Measurements from ENCODE around the gene TMEM179B.
"Not testable (repeated sequence)": the region's sequence is repeated elsewhere in the genome, so short reads cannot be mapped to it uniquely, and the experiment has no call there.

The TMEM179B gene

DNA sequence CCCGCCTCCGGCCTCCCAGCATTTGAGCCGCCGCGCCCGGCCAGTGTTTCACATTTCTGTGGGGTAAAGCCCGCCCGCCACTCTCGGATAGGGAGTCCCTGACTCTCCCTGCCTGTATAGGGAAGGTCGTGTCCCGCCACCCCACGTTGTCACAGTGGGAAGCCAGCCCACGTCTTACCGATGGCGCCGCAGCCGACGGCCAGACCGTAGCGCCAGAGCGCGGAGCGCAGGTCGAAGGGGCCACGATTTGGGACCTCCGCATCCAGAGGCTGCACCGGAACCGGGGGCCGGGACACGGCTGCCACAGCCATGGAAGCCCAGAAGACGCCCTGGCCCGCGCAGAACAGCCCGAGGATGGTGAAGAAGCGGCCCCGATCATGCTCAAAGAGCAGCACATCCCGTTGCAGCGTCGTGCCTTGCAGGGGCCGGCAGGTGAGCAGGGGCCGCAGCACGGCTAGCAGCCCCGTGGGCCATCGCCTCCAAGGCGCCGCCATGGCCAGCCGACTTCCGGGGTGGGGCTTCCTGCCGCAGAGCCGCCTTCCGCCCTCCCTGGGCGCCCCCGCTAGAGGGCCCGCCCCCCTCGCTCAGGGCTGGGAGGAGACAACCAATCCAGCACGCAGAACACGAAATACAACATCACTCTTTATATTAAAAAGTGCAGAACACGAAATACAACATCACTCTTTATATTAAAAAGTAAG, 4.4 kb downstream of the TMEM179B start, which contains the start of gene TMEM223:
Gene TMEM223, minus strand, starts transcription at position 506 of the 701 bp plus-strand sequence. Its CDS starts 12 bp downstream, at position 494.
- peak; percentile 95 for DNase-seq

DNA sequence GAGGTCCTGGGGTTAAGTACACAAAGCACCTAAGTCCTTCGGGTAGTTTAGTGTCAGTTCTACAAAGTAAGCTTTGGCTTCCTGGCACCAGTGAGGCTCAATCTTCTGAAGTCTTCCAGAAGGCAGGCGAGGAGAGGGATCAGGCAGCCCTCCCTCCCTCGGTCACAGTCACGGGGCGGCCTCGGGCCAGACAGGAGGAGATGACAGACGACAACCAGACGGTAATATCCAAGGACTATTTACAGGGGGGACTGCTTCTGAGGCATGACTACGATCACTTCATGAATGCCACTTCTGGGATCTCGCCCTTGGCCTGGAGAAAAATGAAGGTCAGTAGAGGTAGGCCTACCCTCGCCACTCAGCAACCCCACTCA, 5.0 kb downstream of the TMEM179B start:
- no peak for DNase-seq

DNA sequence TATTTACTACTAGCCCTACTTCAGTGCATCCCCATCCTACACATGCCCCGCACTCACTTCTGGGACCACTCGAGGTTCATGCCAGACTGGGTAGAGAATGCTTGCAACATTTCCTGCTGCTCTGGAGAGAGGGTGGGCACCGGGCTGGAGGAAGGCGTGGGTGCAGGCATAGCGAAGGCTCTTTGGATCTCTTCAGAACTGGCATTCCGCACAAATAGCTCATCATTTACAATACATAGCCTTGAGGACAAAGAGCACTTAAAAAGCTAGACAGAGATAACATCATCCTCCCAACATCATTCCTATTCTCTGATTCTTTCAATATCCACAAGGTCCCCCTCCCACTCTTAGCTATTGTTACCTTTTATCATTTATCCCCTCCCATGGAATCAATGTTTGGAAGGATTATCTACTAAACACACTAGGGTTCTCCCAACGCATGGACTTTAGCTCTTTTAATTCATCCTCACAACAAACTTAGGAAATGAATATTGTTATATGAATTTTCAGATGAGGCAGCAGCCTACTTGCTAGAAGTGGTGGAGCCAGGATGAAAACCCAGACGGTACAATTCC, 7.1 kb downstream of the TMEM179B start:
- DNase-seq, result no peak

DNA sequence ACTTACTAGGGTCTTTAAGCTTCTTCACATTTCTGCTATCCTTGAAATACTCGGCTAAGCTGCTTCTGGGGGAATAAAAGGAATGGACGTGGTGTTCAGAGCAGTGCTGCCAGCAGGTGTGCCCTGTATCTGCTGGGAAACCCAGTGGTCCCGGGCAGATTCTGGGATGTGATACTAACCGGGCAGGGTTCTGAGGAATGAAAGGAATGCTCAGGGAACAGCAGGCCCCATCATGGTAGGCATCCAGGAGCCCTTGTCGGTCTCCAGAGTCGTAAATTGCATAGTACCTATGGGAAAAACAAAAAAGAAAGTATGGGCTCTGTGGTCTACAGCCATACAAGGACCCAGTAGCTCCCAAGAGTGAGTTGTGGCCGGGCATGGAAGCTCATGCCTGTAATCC, 9.1 kb downstream of the TMEM179B start:
- DNase-seq, result no peak

DNA sequence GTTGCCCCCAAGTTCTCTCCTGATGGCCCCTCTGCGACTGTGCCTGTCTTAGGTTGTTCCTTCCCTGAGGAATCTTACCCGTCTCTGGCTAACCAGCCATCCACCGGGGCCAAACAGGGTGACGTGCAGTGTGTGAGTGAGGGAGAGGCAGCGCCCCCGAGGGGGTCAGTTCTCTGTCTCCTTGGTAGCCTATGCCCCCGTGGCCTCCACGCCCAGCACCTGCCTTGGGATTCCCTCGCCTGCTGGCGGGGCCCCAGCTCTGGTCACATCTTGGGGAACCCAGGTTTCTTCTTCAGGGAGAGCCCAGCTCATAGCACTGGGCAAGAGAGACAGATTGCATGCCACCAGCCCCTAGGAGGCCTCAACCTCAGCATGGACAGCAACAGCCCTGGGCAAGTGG, 12.3 kb downstream of the TMEM179B start:
- no peak for DNase-seq

DNA sequence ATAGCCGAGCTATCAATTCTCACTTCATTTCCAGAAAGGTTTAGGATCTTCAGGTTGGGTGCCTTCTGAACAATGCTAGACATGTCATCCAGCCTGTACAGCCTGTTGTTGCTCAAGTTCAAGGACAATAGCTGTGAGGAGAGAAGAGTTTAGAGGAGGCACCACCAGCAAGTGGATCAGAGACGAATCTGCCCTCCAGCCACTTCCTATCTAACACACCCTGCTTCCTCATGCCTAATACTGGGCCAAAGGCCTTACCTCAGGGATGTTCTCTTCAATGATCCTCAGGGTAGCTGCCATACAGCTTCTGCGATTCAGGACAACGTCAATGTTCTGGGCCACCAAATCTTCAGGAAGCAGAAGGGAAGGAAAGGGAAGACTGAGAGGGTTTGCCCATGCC, 13.9 kb downstream of the TMEM179B start:
- DNase-seq, result no peak

DNA sequence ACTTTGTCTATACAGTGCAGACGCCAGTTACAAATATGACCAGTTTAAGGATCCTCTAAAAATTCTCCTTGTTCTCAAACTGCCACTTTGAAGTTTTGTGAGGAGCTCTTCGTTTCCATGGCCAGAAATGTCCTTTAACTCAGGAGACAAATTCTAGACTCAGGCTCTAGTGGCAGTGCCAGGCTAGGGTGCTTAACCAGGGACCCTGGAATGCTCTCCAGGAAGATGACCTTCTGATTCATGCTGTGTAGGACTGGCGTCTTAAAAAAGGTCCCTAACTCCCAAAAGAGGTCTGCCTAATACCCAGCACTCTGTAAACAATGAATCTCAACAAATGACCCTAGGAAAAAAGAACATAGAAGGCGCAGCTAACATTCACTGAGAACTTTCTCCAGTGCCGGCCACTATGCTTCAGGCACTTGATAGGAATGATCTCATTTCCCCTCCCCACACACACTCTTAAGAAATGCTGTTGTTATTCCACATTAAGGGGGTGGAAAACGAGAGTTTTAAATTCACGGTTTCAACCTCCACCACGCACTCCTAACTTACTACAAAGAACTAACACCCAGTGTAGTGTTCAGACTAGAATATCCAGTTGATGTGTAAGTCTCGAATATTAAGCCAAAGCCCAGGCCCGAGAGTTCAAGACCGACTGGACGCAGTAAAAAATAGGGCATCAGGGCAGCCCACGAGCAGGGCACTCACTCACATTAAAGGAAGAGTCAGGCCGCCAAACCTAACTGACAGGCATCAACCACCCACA, 17.3 kb downstream of the TMEM179B start:
- DNase-seq, result no peak

DNA sequence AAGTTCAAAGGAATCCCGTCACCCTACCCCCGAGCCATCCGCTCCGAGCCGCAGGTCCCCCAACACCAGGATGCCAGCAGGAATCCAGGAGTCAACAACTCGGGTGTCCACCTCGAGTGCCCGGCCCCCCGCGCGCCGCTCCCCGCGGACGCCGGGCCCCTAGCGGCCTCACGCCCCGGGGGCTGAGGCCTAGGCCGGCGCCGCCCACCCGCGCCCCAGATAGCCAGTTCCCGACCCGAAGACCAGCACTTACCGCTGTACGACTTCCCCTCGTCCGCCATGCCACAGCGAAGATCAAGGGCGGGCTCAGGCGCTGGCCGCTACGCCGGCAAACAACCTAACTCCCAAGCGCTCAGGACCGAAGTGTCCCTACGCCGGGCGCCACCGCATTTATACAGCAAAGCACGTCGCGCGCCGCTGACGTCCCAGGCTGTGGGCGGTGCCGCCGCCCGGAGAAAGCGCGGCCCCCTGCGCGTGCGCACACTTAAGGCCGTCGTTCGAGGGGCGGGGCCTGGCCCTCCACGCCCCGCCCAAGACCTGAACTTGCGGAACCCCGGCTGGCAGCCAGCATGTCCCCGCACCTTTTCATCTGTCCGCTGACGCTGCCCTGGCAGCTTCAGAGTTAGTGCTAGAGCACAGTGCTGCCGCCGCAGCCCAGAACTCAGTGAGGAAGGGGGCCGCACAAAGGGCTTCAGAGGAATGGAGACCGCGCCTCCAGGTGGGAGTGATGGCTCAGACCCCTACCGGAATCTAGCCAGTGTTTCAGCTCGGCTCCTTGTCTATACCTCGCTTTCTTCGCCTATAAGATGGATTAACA, 18.1 kb downstream of the TMEM179B start, which contains the start of gene NXF1:
Gene NXF1, minus strand, starts transcription at position 365 of the 817 bp plus-strand sequence. Its CDS starts 84 bp downstream, at position 281.
- DNase-seq, result peak; percentile 99

DNA sequence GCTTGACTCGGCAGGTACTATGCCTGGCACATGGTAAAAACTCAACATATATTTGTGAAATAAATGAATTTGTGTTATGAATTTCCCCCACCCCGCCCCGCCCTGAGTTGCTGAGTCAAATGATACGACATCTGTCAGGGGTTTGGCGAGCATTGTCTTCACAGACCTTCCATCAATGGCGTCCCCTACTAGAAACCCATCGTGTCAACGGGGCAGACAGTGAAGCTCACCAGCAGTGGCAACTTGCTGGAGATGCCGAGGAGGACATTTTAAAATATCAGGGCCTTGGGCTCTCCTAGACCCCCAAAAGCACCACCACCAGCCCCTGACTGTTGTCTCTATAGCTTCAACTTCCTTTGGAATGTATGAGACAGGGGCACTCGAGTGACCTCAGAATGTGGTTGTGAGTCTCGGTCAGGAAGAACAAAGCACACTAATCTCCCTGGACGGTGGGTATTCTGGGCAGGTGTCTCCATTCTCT, 18.8 kb downstream of the TMEM179B start:
- peak; percentile 75 for DNase-seq

DNA sequence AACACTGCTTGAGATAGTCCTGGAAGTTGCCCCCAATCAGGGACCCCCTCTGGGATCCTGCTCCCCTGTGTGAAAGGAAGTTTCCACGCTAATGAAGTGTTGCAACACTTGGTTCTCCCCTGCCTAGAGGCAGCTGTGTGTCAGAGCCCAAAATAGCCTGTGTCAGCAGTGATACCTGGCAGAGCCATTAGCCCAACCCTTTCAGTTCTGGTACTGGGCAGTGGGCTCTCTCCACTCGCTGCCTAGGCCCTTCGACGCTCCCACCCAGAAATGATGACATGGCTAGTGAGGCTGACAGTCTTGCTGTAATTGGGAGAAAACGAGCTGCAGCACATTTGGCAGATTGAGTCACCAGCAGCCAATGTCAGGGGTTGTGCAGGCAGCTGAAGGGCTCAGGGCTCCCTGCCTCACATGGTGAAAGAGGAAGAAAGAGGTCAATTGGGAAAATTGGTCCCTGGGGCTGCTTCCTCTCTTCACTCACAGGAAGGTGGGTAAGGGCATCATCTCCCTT, 19.5 kb downstream of the TMEM179B start:
- DNase-seq, result no peak

DNA sequence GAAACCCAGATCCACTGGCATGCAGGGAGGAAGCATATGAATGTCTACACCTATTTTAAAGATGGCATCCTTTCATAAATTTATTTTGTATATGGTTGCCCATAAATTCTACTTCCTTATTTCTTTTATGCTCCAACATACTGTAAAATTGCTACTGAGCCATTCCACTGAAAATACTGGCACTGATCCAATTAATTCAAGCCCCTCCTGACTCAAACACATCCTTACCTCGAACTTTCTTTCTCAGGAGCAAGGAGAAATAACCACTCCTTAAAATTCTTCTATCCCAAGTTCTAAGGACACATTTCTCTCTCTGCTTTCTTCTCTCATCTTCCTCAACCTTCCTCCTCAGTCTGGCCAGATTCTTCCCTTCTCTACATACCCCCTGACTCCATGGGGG, 23.5 kb downstream of the TMEM179B start:
- no peak for DNase-seq

DNA sequence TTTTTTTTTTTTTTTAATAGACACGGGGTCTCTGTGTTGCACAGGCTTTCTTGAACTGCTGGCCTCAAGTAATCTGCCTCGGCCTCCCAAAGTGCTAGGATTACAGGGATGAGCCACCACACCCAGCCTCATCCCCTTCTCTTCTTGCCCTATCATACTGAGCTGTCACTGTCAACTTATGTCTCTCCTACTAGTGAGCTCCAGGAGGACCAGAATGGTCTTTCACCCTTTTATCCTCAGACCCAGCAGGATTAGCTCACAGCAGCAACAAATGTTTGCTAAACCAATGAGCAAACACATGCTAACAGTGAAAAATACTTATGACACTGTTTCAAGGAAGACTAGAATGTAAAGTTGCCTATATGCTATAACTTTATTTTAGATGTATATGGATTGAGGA, 24.5 kb downstream of the TMEM179B start:
- no peak for DNase-seq

DNA sequence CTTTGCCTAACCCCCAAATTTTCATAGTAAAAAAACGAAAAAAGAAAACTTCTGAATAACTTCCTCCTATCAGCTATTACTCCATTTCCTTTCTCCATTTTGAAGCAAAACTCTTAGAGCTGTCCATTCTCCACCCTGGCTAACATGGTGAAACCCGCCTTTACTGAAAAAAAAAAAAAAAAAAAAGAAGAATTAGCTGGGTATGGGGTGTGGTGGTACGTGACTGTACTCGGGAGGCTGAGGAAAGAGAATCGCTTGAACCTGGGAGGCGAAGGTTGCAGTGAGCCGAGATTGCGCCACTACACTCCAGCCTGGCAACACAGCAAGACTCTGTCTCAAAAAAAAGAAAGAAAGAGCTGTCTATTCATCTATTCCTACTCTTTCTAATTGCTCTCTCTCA, 29.4 kb downstream of the TMEM179B start:
- DNase-seq, result no peak

DNA sequence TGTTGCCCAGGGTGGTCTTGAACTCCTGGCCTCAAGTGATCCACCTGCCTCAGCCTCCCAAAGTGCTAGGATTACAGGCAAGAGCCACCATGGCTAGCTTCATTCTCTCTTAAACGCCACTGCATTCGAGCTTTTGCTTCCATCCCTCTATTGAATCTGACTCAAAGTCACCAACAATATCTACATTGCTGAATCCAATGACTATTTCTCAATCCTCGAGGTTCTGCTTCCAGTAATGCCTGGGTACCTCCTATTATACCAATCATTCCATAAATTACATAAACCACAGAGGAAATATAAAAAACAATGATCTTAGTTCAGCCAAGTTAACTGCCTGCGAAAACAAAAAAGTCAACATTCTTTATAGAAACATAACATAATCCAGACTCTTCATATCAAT, 29.9 kb downstream of the TMEM179B start:
- DNase-seq, result no peak

DNA sequence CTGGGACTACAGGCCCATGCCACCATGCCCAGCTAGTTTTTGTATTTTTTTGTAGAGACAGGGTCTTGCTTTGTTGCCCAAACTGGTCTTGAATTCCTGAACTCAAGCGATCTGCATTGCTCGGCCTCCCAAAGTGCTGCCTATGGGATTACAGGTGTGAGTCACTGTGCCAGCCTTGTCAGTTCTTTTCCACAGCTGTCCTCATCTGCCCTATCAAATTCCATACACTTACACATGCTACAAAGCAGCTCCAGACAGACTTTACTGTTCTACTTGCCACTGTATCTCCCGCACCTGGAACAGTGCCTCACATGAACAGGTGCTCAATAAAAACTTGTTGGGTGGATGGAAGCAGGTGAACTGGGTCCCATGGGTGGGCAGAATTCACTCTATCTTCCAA, 36.5 kb downstream of the TMEM179B start:
- DNase-seq, result no peak

DNA sequence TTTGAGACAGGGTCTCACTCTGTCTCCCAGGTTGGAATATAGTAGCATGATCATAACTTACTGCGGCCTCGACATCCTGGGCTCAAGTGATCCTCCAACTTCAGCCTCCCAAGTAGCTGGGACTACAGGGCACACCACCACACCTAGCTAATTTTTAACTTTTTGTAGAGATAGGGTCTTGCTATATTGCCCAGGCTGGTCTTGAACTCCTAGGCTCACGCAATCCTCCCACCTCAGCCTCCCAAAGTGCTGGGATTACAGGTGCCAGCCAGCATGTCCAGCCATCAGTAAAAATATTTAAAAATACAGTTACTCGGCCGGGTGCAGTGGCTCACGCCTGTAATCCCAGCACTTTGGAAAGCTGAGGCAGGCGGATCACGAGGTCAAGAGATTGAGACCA, 40.9 kb downstream of the TMEM179B start:
- not testable (repeated sequence) for DNase-seq

DNA sequence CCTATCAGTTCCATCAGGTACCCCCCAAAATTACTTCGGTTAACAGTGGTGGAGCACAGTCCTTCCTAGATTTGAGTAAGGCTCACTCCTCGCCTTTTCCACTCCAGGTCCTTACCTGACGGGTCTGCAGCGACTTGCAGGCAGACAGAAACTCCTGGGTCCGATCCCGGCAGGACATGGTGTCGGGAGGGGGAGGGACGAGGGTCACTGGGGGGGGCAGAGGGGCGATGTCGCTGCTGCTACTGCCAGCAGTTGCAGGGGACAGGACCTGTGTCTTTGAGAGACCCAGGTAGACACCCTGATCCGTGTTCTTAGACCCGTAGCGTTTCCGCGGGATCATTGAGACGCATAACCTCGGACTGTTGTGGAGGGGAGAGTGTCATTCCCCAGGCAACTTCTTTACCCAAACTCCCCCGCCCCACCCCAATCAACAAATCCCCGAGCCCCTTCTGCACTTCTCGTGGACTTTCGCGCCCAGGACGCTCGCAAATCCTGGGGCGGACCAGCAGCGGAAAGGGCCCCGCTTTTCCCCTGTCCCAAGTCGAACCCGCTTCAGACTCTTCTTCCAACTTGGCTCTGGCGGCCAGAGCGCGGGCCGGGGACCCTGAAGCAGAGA, 43.8 kb downstream of the TMEM179B start:
- DNase-seq, result no peak

DNA sequence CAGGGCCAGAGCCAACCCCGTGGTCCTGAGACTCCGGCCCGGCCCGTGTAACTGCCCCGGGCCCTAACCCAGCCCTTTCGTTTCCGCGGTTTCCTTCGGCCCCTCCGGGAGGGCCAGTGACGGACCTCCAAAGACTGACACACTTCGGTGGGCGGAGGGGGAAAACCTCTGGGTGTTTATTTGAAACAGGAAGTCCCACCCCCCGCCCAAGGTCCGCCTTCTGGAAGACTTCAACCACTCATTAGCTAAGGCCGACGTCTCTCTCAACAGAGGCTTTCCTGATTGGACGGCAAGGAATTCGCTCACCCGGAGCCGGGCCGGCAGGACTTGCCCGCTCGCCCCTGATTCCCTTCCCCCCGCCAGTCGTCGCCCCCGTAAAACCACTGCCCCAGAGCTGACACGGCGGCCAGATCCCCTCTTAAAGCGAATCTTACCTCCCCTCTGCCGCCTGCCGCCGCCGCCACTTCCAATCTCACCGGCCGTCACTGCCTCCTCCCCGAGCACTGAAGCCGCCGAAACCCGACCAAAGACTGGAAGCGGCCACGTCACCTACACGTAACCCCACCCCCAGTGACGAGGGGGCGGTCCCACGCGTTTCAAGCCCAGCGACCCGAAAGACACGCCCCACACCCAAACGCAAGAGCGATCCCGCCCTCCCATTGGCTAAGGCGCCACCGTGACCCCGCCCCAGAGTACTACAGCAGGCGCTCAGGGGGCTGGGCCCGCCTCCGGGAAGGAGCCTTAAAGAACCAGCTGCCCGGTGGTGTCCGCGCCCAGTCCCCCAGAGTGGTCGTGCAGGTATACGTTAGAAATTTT, 44.5 kb downstream of the TMEM179B start, which contains the start of gene STX5:
Gene STX5, minus strand, starts transcription at position 532 of the 816 bp plus-strand sequence. CDS start 808 bp downstream, outside the sequence.
- peak; percentile 100 for DNase-seq

DNA sequence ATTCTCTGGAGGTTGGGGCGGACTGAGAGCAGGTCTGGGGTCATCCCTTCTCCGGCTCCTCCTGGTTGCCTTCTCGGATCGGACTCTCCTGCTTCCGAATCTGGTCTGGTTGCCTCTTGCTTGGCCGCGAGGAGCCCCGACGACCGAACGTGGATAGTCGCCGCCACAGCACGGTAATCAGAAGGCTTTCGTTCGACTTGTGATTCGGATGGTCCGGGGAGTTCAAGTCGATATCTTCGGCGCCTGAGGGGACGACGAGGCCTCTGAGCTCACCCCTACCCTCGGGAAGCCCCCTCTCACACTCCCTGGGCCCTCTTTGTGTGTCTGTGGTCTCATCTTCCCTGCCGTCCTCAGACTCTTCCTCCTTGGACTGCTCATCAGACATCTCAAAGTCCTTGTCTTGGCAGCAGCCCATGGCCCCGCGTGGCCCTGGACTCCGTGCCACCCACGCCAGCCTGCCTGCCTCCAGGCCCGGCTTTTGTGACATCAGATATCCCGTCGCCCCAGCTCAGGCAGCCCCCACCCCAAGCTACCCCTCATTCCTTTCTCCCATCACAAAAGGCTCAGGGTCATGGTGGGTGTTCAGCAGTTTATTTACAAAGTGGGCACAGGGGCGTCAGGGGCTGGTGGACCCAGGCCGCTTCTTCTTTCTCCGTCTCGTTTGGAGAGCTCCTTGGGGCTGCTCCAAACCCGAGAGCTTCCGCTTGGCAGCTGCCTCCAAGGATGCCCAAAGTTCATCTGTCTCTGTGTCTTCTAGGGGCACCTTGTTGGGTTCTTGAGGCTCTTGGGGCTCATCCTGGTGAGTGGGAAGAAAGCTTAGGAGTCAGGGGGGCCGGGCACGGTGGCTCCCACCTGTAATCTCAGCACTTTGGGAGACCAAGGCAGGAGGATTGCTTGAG, 45.4 kb downstream of the TMEM179B start, which contains the start of gene TEX54:
Gene TEX54, minus strand, starts transcription at position 506 of the 899 bp plus-strand sequence.
- DNase-seq, result peak; percentile 70

DNA sequence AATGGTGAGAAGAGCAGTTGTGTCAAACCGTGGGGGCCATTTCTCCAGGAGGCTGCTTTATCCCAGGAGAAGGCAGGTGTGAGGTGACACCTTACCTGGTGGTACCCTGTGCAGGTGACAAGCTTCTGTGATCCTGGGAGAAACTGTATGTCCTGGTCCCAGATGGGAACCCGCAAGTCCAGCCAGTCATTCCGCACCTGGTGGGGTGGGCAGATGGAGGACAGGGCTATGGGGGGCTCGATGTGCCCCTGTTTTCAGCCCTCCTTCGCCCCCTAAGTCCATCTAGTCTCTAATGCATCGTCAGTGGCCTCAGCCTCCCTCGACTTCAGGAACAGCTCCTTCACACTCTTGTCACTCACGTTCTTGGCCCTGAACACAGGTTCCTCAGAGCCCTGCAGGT, 48.1 kb downstream of the TMEM179B start:
- no peak for DNase-seq
